Ectodermal cell (in vitro differentiated cells): Measurements from ENCODE around the gene HOXD4.

Source experiments
- H3K27ac ChIP-seq: 2 replicates; pipeline ENCODE4 v1.7.0; 2013; ENCODE audit warnings: mild to moderate bottlenecking, low read depth, low read length; ENCODE audit not compliant: insufficient read depth, poor library complexity, severe bottlenecking
- H3K27me3 ChIP-seq: 2 replicates; pipeline ENCODE4 v1.7.0; 2013; ENCODE audit warnings: mild to moderate bottlenecking, low read length; ENCODE audit not compliant: insufficient read depth, control insufficient read depth, poor library complexity, severe bottlenecking
- H3K36me3 ChIP-seq: one replicate; pipeline ENCODE4 v1.7.0; 2013; ENCODE audit warnings: low read length; ENCODE audit not compliant: control insufficient read depth, insufficient read depth
- H3K4me1 ChIP-seq: one replicate; pipeline ENCODE4 v1.7.0; 2013; ENCODE audit warnings: low read length; ENCODE audit not compliant: control insufficient read depth, insufficient read depth
- H3K4me3 ChIP-seq: 2 replicates; pipeline ENCODE4 v1.7.0; 2013; ENCODE audit warnings: low read depth, low read length, control low read depth; ENCODE audit not compliant: insufficient read depth
- H3K9me3 ChIP-seq: 2 replicates; pipeline ENCODE4 v1.7.0; 2013; ENCODE audit warnings: mild to moderate bottlenecking, low read length, moderate library complexity; ENCODE audit not compliant: control insufficient read depth
- WGBS, 2 experiments: methylation state at CpG; one replicate each; pipeline ENCODE4 v1.1.7; 2013; ENCODE audit warnings: missing lambda C conversion rate in 2 of 2; 5-methylcytosine and 5-hydroxymethylcytosine counted together

The HOXD4 gene

DNA sequence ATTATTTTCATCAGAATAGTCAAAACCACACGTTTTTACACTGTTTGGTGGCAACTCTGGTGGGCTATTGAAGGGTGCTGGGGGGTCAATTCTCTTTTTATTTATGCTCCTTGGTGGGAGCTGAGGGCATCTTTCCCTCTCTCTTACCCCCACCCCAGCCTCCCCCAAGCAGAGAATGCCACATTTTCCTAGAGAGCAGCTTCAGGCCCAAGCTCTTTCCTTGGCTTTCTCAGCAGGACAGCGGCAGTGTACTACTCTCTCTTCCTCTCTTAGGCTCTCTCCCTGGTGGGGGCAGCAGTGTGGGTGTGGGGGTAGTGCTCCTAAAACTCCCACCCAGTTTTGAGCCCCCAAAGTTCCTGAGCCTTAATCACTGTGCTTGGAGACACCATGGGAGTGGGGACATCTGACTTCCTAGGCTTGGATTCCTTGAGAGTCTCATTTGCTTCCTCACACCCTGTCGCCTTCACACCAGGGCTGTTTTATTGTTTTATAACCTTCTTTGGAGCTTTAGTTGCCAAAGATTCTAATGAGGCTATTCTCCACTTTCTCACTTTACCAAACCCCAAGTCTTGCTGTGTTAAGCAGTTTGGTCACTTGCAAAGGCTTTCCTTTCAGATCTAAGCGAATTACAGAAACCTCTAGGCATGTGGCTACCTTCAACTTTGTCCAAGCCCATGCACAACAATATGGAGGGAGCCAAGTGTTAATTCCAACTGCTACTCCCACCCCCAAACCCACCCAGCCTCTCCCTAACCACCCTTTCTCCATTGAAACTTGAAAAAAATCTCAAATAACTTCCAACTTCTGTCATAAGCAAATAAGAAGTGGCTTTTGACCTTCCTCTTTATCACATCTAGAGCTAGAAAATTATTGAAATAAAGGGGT lies 6.0 kb upstream of the HOXD4 start:
- peaks cover 100% of the 10 kb centered on the region for H3K27me3 ChIP-seq
- H3K4me3 ChIP-seq: no peak overlapping the region
- H3K9me3 ChIP-seq: no peaks in the 10 kb centered on the region

DNA sequence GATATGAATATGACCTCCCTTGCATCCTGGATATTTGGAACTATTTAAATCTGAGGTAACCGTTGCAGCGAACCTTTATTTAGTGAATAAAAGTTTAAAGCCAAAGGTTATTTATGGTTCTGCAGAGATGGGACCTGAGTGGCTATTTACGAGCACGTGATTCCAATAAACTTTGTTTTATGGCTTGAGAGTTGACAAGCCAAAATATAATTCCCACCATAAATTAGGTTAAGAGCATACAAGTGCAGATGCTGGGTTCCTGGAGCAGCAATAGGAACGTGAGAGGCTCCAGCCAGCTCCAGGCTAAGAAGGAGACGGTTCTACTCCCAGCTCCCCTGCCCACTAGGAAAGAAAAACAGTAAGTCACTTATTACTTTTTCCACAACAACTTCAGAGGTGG lies 5.2 kb upstream of the HOXD4 start:
- H3K27me3 ChIP-seq: peaks cover 100% of the 10 kb centered on the region
- no peaks in the 10 kb centered on the region for H3K36me3 ChIP-seq
- no peaks in the 10 kb centered on the region for H3K4me1 ChIP-seq
- no peak overlapping the region for H3K27ac ChIP-seq
- 47 to 56% methylated on average over 6 of the region's 6 CpGs for WGBS, 2 experiments
- H3K4me3 ChIP-seq: no peak overlapping the region
- no peaks in the 10 kb centered on the region for H3K9me3 ChIP-seq

More for the DNA sequence above, 6.0 kb upstream of the HOXD4 start:
- 15 to 31% methylated on average over 3 to 4 of the region's 4 CpGs for WGBS, 2 experiments
- H3K27ac ChIP-seq: no peak overlapping the region
- H3K36me3 ChIP-seq: no peaks in the 10 kb centered on the region
- H3K4me1 ChIP-seq: no peaks in the 10 kb centered on the region

GRCh38 chr2:176146645-176147044 lies 4.7 kb upstream of the HOXD4 start:
- Histone ChIP-seq H3K27me3 (peaks cover 100% of the 10 kb centered on the region), H3K9me3 (no peaks in the 10 kb centered on the region), H3K27ac (no peak overlapping the region), H3K4me1 (no peaks in the 10 kb centered on the region), H3K36me3 (no peaks in the 10 kb centered on the region), H3K4me3 (no peak overlapping the region)

GRCh38 chr2:176147210-176147799 lies 4.0 kb upstream of the HOXD4 start:
- Histone ChIP-seq H3K27ac (no peak overlapping the region), H3K36me3 (no peaks in the 10 kb centered on the region), H3K9me3 (no peaks in the 10 kb centered on the region), H3K4me1 (no peaks in the 10 kb centered on the region), H3K4me3 (no peak overlapping the region), H3K27me3 (peaks cover 100% of the 10 kb centered on the region)
- WGBS, 2 experiments: 14 to 16% methylated on average over 29 to 32 of the region's 32 CpGs

DNA sequence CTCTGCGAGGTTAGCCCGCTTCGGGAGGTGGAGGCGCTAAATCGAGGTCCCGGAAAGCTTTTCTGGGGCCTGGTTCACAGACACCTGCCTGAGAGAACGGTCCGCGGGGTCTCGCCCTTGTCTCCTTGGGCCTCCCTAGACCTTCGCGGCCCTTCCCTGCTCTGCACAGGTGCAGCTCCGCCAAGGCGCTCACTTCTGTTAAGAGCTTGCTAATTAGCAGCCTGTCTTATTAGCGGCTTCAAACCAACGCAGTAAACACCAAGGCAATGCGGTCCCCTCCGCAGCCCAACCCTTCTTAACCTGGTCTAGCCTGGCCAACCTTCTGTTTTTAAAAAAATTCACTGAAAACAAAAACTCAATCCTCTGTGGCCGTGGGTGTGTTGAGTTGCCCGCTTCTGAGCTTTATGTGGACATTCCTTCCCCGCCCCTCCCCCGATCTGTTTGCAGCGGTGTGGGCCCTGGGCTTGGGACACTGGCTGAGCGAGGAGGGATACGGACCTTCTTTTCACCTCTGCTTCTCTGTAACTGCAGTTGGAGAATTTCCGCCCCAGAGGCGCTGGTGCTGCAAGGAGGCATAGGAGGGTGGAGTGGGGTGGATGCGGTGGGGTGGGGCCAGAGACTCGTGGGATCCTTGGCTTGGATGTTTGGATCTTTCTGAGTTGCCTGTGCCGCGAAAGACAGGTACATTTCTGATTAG lies 3.4 kb upstream of the HOXD4 start:
- 4 to 5% methylated on average over 31 of the region's 31 CpGs for WGBS, 2 experiments
- Histone ChIP-seq H3K4me3 (no peak overlapping the region), H3K27me3 (peaks cover 100% of the 10 kb centered on the region), H3K27ac (no peak overlapping the region), H3K4me1 (no peaks in the 10 kb centered on the region), H3K36me3 (no peaks in the 10 kb centered on the region), H3K9me3 (no peaks in the 10 kb centered on the region)

- Histone ChIP-seq H3K4me1 (no peaks in the 10 kb centered on the region), H3K36me3 (no peaks in the 10 kb centered on the region), H3K4me3 (no peak overlapping the region), H3K27ac (no peak overlapping the region), H3K27me3 (peaks cover 100% of the 10 kb centered on the region), H3K9me3 (no peaks in the 10 kb centered on the region)
- WGBS, 2 experiments: 26% methylated on average over 11 of the region's 11 CpGs
Measured at GRCh38 chr2:176148751-176149421, 2.5 kb upstream of the HOXD4 start.

DNA sequence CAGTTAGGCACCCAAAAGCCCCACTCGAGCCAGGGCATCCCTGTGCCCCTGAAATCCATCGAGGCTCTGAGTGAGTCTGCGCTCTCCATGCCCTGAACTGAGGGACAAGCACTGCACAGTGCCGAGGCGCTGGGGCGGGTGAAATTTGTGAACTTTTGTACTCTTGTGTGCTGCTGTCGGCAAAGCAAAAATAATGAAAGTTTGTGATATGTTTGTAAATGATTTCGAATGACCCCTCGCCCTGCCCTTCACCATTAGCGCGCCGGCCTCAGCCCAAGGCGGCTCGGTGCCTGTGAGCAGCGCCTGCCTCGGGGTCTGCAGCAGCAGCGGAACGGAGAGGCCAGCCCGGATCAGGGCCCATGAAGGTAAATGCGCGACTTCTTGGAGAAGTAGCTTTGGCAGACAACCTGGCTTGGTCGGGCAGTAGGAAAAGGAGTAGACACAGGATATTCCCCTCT lies 1.8 kb upstream of the HOXD4 start:
- 8 to 10% methylated on average over 22 of the region's 22 CpGs for WGBS, 2 experiments
- H3K27ac ChIP-seq: no peak overlapping the region
- H3K9me3 ChIP-seq: no peaks in the 10 kb centered on the region
- no peaks in the 10 kb centered on the region for H3K36me3 ChIP-seq
- H3K4me1 ChIP-seq: no peaks in the 10 kb centered on the region
- peaks cover 100% of the 10 kb centered on the region for H3K27me3 ChIP-seq
- H3K4me3 ChIP-seq: no peak overlapping the region

GRCh38 chr2:176149939-176150583 lies 1.3 kb upstream of the HOXD4 start:
- no peaks in the 10 kb centered on the region for H3K4me1 ChIP-seq
- peaks cover 100% of the 10 kb centered on the region for H3K27me3 ChIP-seq
- no peak overlapping the region for H3K4me3 ChIP-seq
- H3K27ac ChIP-seq: no peak overlapping the region
- no peaks in the 10 kb centered on the region for H3K9me3 ChIP-seq
- no peaks in the 10 kb centered on the region for H3K36me3 ChIP-seq
- 12% methylated on average over 23 to 24 of the region's 24 CpGs for WGBS, 2 experiments

- no peaks in the 10 kb centered on the region for H3K36me3 ChIP-seq
- no peaks in the 10 kb centered on the region for H3K4me1 ChIP-seq
- H3K9me3 ChIP-seq: no peaks in the 10 kb centered on the region
- H3K27ac ChIP-seq: no peak overlapping the region
- no peak overlapping the region for H3K4me3 ChIP-seq
- WGBS, 2 experiments: 12 to 13% methylated on average over 14 of the region's 14 CpGs
- H3K27me3 ChIP-seq: peaks cover 100% of the 10 kb centered on the region
Measured at GRCh38 chr2:176150584-176151441, 537 bp upstream of the HOXD4 start.
